ENCODE results near the gene AHRR.

DNA sequence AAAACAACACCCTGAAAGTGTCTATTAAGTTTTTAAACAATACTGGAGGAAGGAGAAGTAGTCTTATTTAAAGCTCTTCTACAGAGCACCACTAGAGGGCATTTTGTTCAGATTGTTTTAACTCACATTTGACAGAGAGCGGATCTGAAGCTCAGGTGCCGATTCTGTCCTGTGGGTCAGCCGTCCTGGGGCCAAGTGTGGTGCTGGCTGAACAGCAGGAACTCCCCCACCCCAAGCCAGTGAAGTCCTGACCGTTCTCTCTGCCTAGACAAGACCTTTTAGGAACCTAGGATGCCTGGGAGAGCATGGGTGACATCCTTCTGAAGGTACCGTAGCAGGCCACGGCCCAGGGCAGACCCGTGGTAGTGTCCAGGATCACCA, 125.4 kb downstream of the AHRR start:
- TF ChIP-seq, protein P1, sequence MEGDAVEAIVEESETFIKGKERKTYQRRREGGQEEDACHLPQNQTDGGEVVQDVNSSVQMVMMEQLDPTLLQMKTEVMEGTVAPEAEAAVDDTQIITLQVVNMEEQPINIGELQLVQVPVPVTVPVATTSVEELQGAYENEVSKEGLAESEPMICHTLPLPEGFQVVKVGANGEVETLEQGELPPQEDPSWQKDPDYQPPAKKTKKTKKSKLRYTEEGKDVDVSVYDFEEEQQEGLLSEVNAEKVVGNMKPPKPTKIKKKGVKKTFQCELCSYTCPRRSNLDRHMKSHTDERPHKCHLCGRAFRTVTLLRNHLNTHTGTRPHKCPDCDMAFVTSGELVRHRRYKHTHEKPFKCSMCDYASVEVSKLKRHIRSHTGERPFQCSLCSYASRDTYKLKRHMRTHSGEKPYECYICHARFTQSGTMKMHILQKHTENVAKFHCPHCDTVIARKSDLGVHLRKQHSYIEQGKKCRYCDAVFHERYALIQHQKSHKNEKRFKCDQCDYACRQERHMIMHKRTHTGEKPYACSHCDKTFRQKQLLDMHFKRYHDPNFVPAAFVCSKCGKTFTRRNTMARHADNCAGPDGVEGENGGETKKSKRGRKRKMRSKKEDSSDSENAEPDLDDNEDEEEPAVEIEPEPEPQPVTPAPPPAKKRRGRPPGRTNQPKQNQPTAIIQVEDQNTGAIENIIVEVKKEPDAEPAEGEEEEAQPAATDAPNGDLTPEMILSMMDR (IDR thresholded peaks at IDR 0.05): peak in 1 of 4 experiments; percentile 35
- TF ChIP-seq POLR2A (IDR thresholded peaks at IDR 0.05): no peak
